Aorta (tissue), 5 donors: ENCODE results near the gene TKT. TPM values are rescaled to one million over a fixed set of nuclear protein-coding genes. Genes with fewer than 3 reads are reported as not detected.

Experiments
- ATAC-seq: fragments of 200-7000 bp; cut with Tn5 transposase; one replicate; pipeline ENCODE4 v1.9.1; 2022; ENCODE audit warnings: moderate library complexity; ENCODE audit not compliant: low FRiP score
- DNase-seq, 2 donors: peaks; one replicate each; pipeline ENCODE4 v3.0.0-alpha.2; 2020
- H3K27ac ChIP-seq, 2 donors: one replicate each; pipeline ENCODE4 v1.5.1; 2013; ENCODE audit warnings: low read length in 2 of 2, mild to moderate bottlenecking in 2 of 2, moderate library complexity in 2 of 2, control low read depth in 1 of 2, inconsistent platforms in 1 of 2, low read depth in 1 of 2
- H3K27me3 ChIP-seq, 2 donors: one replicate each; pipeline ENCODE4 v1.6.1; 2013; ENCODE audit warnings: control low read depth in 1 of 2, low read length in 1 of 2, mild to moderate bottlenecking in 1 of 2, moderate library complexity in 1 of 2; ENCODE audit not compliant: insufficient read depth in 2 of 2, control insufficient read depth in 1 of 2
- H3K36me3 ChIP-seq, 2 donors: one replicate each; pipeline ENCODE4 v1.6.1; 2013; ENCODE audit warnings: control low read depth in 1 of 2, low read length in 1 of 2, mild to moderate bottlenecking in 1 of 2; ENCODE audit not compliant: insufficient read depth in 2 of 2, control insufficient read depth in 1 of 2
- H3K4me1 ChIP-seq, 2 donors: one replicate each; pipeline ENCODE4 v1.6.1; 2013; ENCODE audit warnings: low read length in 2 of 2, control low read depth in 1 of 2, mild to moderate bottlenecking in 1 of 2, moderate library complexity in 1 of 2; ENCODE audit not compliant: insufficient read depth in 2 of 2, control insufficient read depth in 1 of 2
- H3K4me3 ChIP-seq, 2 donors: one replicate each; pipeline ENCODE4 v1.5.1; 2013; ENCODE audit warnings: low read length in 2 of 2, control low read depth in 1 of 2, mild to moderate bottlenecking in 1 of 2
- H3K9me3 ChIP-seq: one replicate; pipeline ENCODE4 v1.6.1; 2013; ENCODE audit warnings: mild to moderate bottlenecking, low read length; ENCODE audit not compliant: control insufficient read depth
- WGBS, 2 donors: extraction: QIAGEN DNeasy Blood & Tissue Kit; methylation state at CpG; one replicate each; pipeline ENCODE4 v1.1.7; 2013; 5-methylcytosine and 5-hydroxymethylcytosine counted together
- intact Hi-C, 2 donors: fragments of 100-400 bp; cut with DNase I; formaldehyde crosslinking; loops; one replicate each; pipeline versions ENCODE4 v1.14.2 to v1.15.0; 2022
- polyA plus RNA-seq, 2 donors: library from polyadenylated mRNA; stranded (reverse); fragments of 200-250 nt; gene quantifications; one replicate each; pipeline ENCODE4 v1.2.3, GENCODE V29; 2013
- total RNA-seq, 2 donors: library from RNA; stranded (reverse); fragmentation: NEBNext Ultra II Directional; extraction: Animal tissue kit (Norgen Biotek cat#: 25700); gene quantifications; one replicate each; pipeline ENCODE4 v1.2.1, GENCODE V29; 2021
- donor health status: healthy with polysubstance abuse.
- donor health status: Bipolar disorder and iron deficiency.
- donor health status: DM: no; HTN: no; CAD: no.
- donor health status: DM: no; HTN: no; CAD: no.
- donor health status: DM: yes; HTN: yes; CAD: no.

The TKT gene
- total and polyA plus RNA-seq, 4 donors, result 92.4 to 208 (median 146) TPM

GRCh38 chr3:53180305-53181023 is 75.4 kb downstream of the TKT start:
- intact Hi-C loops, result no loop called here
- Histone ChIP-seq H3K9me3 (no peaks in the 10 kb centered on the region), H3K36me3 (peaks cover 0 to 18% of the 10 kb centered on the region in 2 donors), H3K27ac (no peak overlapping the region), H3K4me1 (no peaks in the 10 kb centered on the region), H3K27me3 (no peaks in the 10 kb centered on the region), H3K4me3 (no peak overlapping the region)
- 85 to 89% methylated on average over 11 of the region's 11 CpGs for WGBS, 2 donors
- ATAC-seq, result no peak
- DNase-seq, result no peak

GRCh38 chr3:53179580-53179979 is 76.2 kb downstream of the TKT start:
- intact Hi-C loops, result no loop called here
- ATAC-seq (no peak), DNase-seq (no peak)
- Histone ChIP-seq H3K27me3 (no peaks in the 10 kb centered on the region), H3K9me3 (no peaks in the 10 kb centered on the region), H3K4me1 (no peaks in the 10 kb centered on the region), H3K4me3 (no peak overlapping the region), H3K36me3 (peaks cover 0 to 18% of the 10 kb centered on the region in 2 donors), H3K27ac (no peak overlapping the region)
- WGBS, 2 donors, result 92 to 95% methylated on average over 20 of the region's 20 CpGs

- DNase-seq, result no peak
- H3K27me3 ChIP-seq, result no peaks in the 10 kb centered on the region
- WGBS, 2 donors, result 96 to 98% methylated on average over 15 of the region's 15 CpGs
- no peaks in the 10 kb centered on the region for H3K9me3 ChIP-seq
- no peaks in the 10 kb centered on the region for H3K4me1 ChIP-seq
- H3K4me3 ChIP-seq, result no peak overlapping the region
- intact Hi-C loops, result no loop called here
- peaks cover 0 to 14% of the 10 kb centered on the region in 2 donors for H3K36me3 ChIP-seq
- no peak for ATAC-seq
- H3K27ac ChIP-seq, result no peak overlapping the region
Measured at GRCh38 chr3:53178246-53178645, 77.6 kb downstream of the TKT start.

DNA sequence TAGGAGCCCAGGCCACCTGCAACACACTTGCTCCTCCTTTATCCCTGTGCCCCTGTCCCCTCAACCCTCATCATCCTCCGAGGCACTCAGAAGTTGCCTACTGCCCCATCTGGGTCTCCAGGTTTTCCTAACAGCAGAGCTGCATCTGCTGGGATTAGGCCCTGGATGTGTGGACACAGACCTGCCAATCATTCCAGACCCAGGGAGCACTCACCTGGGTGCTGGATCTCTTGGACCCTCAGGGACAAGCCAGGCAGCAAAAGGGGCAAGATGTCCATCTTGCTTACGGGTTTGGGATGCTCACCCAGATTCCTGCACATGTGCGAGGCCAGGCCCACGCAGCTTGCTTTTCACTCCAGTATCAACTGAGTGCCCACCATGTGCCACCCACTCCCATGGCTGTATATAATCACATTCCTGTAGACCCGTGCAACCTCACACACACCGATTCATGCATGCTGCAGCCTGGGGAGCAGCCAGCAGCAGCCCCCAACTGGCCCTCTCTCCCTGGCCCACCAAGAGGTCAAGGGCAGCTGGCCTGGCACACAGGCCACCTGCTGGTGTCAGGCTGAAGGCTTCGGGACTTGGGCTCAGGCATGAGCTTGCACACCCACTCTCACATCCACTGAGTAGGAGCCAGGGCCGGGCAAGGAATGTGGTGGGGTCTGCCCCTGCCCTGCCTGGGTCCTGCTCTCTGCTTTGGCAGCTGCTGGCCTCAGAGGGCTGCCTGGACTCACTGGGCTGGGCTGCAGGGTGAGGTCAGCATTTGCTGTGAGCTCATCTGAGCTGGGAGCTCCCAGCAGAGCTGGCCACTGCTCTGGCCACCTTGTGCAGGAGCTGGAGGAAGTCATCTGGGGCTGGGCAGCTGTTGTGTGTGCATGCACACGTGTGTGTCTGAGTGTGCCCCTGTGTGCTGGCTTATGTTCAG is 79.9 kb downstream of the TKT start:
- ATAC-seq, result no peak
- no peak for DNase-seq
- 66 to 67% methylated on average over 9 of the region's 9 CpGs for WGBS, 2 donors
- intact Hi-C loops, result no loop called here
- Histone ChIP-seq H3K27ac (no peak overlapping the region), H3K9me3 (no peaks in the 10 kb centered on the region), H3K4me1 (no peaks in the 10 kb centered on the region), H3K36me3 (peaks cover 0 to 7% of the 10 kb centered on the region in 2 donors), H3K4me3 (no peak overlapping the region), H3K27me3 (no peaks in the 10 kb centered on the region)

Other genes with a start within 250 kb of the TKT start
- 10 to 100 TPM in 1 of 2 donors, 1 to 10 TPM in 1; 8.8 to 12.6 TPM for gene SFMBT1, start 209.9 kb downstream of the TKT start, total RNA-seq
- gene SFMBT1, start 209.9 kb downstream of the TKT start, polyA plus RNA-seq, result 1 to 10 TPM in 1 of 2 donors, under 1 TPM in 1; 0.75 to 2.0 TPM
- gene RFT1, start 125.6 kb downstream of the TKT start, total RNA-seq, result 10 to 100 TPM; 11.9 to 16.6 TPM
- gene RFT1, start 125.6 kb downstream of the TKT start, polyA plus RNA-seq, result 1 to 10 TPM; 5.0 to 5.8 TPM
- 10 to 100 TPM; 23.6 to 33.4 TPM for gene PRKCD, start 94.8 kb downstream of the TKT start, total RNA-seq
- gene PRKCD, start 94.8 kb downstream of the TKT start, polyA plus RNA-seq, result 10 to 100 TPM; 16.1 to 30.8 TPM
- gene DCP1A, start 91.5 kb upstream of the TKT start, total RNA-seq, result 10 to 100 TPM; 26.8 to 27.0 TPM
- 1 to 10 TPM; 2.5 to 8.4 TPM for gene DCP1A, start 91.5 kb upstream of the TKT start, polyA plus RNA-seq
- 1 to 10 TPM in 1 of 2 donors, under 1 TPM in 1; 0.78 to 7.4 TPM for gene CACNA1D, start 238.6 kb upstream of the TKT start, total RNA-seq
- under 1 TPM in 1 of 2 donors, not detected in 1; 0.25 TPM for gene CACNA1D, start 238.6 kb upstream of the TKT start, polyA plus RNA-seq